SK-N-SH treated with all-trans-retinoic acid at 6 μM for 48 hours (cell line): ENCODE data around the gene SFXN5.

Experiments
- PPARA ChIP-seq: fragments of 250-450 bp; sonication (Bioruptor Pico); IDR thresholded peaks from 2 replicates; pipeline ENCODE4 v1.5.0; 2020; ENCODE audit warnings: mild to moderate bottlenecking, borderline replicate concordance
- ZNF70 ChIP-seq: fragments of 450-650 bp; formaldehyde crosslinking; IDR thresholded peaks from 2 replicates; pipeline ENCODE4 v1.5.0; 2020; ENCODE audit warnings: mild to moderate bottlenecking, moderate library complexity

DNA sequence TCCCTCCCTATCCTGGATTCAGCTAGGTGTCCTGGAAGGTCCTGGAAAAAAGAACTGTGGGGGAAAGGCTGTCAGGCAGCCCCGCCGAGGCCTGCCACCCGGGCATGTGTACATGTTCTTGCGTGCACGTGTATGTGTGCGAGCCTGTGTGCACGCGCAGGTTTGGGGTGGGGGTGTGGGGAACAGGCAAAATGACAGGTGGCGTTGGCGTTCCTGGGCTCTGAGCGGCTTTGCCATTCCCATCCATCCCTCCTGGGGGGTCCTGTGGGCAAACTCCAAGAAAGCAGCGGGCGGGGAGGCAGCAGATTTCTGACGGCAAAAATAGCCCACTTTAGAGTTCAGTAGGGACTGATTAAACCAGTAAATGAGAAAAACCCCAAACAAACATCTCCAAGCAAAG, 118.6 kb downstream of the SFXN5 start:
- TF ChIP-seq PPARA (CRISPR knock-in tag) (no peak), ZNF70 (CRISPR knock-in tag) (no peak)
